Activated CD4-positive, alpha-beta T cell treated with anti-CD3 and anti-CD28 coated beads for 1 hour (primary cell): ENCODE data around the gene LSM14A.
"Not testable (repeated sequence)": the region's sequence is repeated elsewhere in the genome, so short reads cannot be mapped to it uniquely, and the experiment has no call there.

ENCODE experiments used
- DNase-seq: peaks from one replicate; pipeline ENCODE4 v3.0.0-alpha.2; 2020

The LSM14A gene

DNA sequence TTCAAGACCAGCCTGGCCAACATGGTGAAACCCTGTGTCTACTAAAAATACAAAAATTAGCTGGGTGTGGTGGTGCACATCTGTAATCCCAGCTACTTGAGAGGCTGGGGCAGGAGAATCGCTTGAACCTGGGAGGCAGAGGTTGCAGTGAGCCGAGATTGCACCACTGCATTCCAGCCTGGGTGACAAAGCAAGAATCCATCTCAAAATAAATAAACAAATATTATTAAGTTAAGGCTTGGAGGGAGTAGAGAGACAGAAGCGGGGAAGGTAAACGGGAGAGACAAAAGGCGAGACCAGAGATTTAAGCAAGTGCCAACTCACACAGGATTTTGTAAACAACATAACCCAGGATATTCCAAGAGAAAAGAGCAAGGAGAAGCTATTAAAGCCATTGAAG is 12.8 kb upstream of the LSM14A start:
- not testable (repeated sequence) for DNase-seq

DNA sequence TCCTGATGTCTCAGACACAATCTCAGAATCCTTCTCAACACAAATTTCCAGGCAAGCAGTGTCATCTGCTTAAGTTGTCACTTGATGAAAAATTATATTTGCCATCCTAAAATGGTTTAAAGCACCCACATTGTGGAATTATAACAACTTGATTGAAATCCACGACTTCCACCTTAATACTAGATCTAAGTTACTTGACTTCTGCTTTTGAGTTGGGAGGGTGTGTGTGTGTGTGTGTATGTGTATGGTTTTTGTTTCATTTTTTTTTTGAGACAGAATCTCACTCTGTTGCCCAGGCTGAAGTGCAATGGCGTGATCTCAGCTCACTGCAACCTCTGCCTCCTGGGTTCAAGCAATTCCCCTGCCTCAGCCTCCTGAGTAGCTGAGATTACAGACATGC is 10.4 kb upstream of the LSM14A start:
- DNase-seq: not testable (repeated sequence)

DNA sequence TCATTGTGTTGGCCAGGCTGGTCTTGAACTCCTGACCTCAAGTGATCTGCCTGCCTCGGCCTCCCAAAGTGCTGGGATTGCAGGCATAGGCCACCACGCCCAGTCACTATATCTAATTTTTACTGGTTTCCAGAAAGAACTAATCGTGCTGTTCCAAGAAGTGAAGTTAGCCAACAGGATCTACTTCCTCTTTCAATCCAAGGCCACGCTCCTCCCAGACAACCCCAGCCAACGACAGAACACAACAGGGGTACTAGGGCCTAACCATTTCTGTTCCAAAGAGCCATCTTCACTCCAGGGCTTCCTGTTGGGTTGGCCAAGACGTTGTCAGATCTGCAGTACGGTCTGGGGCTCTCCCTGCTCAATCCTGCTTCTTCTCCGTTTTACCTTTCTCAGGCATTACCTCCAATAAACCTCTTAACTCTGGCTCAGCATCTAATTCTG is 7.0 kb upstream of the LSM14A start:
- no peak for DNase-seq

DNA sequence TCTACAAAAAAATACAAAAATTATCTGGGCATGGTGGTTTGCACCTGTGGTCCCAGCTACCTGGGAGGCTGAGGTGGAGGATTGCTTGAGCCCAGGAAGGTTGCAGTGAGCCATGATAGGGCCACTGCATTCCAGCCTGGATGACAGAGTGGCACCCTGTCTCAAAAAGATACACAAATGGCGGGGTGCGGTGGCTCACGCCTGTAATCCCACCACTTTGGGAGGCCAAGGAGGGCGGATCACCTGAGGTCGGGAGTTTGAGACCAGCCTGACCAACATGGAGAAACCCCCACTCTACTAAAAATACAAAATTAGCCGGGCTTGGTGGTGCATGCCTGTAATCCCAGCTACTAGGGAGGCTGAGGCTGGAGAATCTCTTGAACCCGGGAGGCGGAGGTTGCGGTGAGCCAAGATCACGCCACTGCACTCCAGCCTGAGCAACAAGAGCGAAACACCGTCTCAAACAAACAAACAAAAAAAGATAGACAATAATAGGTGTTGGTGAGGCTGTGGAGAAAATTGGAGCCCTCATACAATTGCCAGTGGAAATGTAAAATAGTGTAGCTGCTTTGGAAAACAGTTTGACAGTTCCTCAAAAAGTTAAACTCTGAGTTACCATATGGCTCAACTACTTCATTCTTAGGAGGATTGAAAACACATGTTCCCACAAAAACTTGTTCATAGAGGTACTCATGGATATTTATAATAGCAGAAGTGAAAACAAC is 2.7 kb upstream of the LSM14A start:
- not testable (repeated sequence) for DNase-seq

DNA sequence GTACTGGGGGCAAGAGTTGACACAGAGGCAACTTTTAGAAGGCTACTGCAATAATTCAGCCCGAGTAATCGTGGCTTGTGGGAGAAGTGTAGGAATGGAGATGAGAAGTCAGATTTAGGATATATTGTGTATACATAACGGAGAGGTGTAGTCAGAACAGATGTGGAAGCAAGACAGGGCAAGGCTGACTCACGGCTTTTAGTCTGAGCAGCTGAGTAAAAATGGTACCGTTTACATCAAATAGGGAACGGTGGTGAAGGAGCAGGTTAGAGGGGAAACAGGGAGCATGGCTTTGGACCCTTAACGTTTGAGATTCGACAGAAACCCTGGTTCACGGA is 796 bp upstream of the LSM14A start:
- DNase-seq: no peak

DNA sequence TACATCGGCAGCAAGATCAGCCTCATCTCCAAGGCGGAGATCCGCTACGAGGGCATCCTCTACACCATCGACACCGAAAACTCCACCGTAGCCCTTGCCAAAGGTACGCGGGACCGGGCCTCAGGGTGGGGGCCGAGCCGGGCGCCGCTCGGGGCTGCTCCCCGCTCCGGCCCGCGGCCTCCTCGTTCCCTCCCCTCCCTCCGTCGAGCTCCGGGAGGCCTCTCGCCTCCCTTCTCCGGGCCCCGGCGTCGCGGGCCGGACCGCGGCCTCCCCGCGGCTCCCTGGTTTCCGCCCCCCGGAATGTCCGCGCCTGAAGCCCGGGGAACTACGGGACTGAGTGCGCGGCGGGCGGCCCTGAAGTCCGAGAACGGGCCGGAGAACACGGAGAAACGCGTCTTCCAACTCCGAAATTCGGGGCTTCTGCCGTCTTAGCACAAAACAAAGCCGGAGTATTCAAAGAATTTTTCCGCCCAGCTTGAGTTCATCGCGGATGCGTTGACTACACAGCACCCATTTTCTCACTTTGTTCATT is 423 bp downstream of the LSM14A start:
- no peak for DNase-seq

DNA sequence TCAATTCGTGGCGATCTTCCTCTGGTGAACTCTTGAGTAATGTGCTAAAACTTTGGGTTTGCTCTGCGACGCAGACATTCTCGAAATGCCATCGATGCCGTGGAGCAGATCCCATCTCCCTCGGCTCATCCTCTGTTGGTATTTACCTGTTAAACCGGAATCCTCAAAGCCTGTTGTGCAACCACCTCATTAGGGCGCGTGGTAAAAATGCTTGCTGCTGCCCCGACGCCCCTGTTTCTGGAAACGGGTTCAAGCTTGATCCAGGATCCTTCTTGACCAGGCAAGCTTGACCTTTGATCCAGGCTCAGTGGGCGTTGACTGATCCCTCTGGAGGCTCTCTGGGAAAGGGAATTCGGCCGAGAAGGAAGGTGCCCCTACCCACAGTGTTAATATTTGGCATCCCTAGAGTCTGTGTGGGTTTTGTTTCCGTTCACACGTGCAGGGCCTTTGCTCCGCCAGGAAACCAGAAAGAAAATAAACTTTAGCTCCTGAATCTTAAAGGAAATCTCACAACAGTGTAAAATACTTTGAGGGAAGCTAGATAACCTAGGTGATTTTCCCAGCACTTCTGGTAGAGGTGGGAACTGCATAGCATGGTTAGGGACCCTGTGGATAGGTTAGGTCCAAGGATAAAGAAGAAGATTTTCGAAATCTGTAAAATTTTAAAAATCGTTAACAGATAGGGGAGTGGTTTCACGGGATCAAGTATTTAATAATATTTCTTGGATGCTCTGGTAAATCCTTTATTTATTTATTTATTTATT is 1.1 kb downstream of the LSM14A start:
- no peak for DNase-seq

DNA sequence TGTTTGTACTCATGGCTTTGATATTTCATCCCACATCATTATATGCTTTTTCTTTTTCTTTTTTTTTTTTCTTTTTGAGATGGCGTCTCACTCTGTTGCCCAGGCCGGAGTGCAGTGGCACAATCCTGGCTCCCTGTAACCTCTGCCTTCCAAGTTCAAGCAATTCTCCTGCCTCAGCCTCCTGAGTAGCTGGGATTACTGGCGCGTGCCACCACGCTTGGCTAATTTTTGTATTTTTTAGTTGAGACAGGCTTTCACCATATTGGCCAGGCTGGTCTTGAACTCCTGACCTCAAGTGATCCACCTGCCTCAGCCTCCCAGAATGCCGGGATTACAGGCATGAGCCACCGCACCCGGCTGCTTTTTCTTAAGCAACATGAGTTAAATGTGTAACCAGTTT is 2.9 kb downstream of the LSM14A start:
- not testable (repeated sequence) for DNase-seq

DNA sequence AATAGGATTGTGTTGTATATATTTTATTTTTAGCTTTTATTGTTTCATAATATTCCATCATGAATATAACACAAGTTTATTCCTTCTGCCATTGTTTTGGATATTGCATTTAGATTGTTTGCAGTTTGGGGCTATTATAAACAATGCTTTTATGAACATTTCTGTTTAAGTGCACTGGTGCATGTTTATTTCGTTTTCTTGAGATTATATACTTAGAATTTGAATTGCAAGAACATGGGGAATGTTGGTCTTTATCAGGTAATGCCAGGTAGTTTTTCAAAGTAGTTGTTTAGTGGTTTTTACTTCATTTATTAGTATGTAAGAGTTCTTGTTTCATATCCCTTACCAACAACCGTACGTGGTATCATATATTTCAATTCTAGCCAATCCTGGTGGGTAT is 4.3 kb downstream of the LSM14A start:
- no peak for DNase-seq

DNA sequence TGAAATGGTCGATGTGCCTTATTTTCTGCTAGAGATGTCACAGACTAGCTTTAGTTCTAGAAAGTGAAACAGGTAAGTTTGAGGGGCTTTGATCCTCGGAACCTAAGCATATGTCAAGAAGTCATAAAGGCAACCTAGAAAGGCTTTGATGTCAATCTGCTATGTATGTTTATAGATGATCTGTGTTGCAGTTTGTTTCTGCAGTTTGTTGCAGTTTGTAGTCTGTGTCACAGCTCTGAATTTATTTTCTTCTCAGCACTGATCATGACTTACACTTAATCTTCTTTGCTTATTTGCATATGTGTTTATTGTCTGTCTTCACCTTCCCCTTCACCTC is 5.9 kb downstream of the LSM14A start:
- no peak for DNase-seq

DNA sequence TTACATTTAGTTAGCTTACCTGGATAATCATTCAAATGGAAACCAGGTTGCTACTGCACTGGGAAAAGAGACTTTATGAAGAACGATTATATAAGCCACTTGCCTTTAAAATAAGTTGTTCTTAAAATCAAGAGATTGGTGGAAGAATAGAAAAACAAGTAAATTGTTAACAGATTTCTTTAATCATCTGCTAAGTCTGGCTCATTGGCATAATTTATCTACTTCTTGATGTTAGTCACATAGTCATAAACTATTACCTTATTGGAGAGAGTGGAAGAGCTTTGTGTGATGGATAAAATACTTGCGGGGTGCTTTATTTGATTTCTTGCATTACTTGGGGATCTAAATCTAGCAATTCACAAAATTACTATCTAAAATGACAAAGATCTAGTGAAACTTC is 6.8 kb downstream of the LSM14A start:
- no peak for DNase-seq

DNA sequence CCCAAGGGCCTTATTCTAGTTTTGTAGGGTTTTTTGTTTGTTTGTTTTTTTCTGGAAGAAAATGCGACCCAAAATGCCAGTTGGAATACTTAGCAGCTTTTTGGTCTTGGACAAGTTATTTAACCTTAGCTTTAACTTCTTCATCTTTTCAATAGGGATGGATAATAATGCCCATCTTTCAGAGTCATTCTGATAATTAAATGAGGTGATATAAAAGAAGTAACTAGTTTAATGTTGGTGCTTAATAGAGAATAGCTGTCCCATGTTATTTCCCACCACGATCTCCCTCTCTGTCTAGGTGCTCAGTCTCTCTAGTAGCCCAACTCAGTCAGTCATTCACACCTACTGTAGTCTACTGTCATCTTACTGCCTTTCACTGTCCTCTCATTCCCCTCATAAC is 8.0 kb downstream of the LSM14A start:
- DNase-seq: no peak

DNA sequence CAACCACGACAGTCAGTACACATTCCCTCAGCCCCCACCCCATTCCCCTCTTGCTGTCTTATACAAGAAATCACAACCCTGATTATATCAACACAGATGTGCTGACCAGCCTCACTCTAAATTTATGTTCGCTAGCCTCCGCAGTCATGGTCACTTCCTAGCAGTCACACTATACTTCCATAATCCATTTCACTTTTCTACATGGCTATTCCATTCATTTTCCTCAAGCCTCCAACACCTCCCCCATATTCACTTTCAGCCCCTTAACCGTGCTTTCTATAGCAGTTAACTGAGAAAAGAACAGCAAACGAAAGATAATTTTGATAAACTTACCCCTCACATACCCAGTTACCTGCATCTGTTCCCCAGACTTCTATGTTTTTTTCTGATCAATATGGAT is 8.4 kb downstream of the LSM14A start:
- DNase-seq: no peak

DNA sequence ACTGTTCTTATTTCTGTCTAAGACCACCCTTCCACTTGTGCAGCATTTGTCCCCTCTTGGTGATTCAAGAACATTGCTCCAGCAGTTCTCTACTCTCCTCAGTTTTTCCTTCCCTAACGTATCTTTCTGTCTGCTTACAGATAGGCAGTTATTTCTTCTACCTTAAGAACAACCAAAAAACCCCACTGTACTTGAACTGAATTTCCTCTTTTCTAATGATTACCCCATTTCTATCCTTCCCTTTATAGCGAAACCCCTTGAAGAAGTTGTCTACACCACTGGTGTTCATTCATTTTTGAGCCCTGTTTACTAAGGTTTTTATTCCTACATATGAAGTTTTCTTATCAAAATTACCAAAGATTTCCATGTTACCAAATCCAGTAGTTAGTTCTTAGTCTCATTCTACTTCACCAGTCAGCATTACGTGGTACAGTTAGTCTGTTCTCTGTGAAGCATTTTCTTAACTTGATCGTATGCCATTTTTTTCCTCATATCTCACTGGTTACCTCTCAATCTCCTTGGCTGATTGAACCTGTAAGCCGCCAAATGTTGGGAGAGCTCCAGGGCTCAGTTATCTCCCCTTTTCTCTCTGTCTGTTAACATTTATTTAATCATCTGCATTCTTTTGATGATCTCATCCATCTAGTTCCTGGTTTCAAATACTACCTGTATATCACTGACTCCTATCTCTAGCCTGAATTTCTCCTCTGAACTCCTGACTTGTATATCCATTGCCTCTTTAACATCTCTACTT is 9.0 kb downstream of the LSM14A start:
- DNase-seq: no peak

DNA sequence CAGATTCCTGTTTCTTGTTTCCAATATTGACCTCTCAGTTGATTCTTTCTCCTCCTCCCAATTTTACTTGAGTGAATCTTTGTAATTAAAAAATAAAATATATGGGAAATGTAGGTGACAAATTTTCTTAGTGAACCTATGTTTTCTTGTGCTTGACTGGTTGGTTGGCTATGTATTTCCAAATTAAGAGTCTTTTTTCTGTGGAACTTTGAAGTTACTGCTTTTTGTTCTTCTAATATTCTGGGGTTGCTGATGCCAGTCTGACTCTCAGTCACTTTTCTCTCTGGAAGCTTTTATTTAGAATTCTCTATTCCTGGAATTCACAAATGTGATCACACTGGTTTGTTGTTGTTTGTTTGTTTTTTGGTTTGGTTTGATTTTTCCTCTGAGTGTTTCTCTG is 9.8 kb downstream of the LSM14A start:
- no peak for DNase-seq

DNA sequence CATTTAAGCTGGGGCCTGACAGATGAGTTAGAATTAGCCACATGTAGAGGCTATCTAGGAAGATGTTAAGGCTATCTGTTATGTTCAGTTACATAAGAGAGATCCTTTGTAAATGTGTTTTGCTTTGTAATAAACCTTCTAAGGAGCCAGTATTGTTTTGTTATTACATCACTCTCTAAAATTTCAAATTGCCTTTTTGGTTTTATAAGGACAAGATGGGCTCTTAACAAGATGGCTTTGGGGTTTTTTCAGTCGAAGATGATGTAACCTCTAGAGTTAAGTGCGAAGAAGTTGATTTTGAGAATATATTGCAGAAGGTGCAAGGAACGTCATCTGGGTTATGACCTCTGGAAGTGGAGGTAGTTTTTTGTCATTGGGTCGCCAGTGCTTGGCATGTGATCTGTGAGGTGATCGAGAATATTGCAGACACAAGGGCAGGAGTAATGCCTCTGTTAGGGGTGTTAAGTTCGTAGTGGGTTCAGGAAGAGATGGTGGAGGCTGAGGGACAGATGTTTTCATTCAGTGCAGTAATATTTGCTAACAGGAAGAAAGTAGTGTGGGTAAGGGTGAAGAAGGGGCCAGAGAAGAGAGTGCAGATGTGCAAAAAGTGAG is 12.7 kb downstream of the LSM14A start:
- DNase-seq: no peak

DNA sequence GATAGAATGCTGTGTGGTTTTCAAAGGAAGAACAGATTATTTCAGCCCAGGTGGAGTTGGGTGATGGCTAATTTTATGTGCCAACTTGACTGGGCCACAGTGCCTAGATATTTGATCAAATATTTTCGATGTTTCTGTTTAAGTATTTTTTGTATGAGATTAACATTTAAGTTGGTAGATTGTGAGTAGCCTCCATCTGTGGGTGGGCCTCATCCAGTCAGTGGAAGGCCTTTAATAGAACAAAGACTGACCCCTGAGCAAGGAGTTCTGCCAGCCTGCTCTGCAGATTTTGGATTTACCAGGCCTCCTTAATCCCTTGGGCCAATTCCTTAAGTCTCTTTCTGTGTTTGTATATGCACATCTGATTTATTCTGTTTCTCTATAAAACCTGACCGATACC is 13.9 kb downstream of the LSM14A start:
- no peak for DNase-seq

DNA sequence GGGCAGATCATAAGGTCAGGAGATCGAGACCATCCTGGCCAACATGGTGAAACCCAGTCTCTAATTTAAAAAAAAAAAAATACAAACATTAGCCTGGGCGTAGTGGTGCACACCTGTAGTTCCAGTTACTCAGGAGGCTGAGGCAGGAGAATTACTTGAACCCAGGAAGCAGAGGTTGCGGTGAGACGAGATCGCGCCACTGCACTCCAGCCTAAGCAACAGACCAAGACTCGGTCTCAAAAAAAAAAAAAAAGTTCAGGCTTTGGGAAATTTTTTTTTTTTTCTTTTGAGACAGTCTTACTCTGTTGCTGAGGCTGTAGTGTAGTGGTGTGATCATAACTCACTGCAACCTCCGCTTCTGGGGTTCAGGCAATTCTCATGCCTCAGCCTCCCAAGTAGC is 14.7 kb downstream of the LSM14A start:
- no peak for DNase-seq

DNA sequence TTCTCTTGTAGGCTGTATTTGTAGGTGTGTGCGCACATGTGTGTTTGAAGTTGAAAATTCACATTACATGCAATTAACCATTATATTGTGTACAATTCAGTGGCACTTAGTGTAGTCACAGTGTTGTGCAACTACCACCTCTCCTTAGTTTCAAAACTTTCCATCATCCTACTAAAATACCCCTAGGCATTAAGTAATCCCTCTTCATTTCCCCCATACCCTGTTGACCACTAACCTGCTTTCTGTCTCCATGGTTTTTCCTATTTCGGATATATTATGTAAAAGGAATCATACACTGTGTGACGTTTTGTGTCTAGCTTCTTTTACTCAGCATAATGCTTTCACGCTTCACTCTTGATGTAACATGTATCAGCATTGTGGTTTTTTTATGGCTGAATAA is 16.1 kb downstream of the LSM14A start:
- DNase-seq: no peak

DNA sequence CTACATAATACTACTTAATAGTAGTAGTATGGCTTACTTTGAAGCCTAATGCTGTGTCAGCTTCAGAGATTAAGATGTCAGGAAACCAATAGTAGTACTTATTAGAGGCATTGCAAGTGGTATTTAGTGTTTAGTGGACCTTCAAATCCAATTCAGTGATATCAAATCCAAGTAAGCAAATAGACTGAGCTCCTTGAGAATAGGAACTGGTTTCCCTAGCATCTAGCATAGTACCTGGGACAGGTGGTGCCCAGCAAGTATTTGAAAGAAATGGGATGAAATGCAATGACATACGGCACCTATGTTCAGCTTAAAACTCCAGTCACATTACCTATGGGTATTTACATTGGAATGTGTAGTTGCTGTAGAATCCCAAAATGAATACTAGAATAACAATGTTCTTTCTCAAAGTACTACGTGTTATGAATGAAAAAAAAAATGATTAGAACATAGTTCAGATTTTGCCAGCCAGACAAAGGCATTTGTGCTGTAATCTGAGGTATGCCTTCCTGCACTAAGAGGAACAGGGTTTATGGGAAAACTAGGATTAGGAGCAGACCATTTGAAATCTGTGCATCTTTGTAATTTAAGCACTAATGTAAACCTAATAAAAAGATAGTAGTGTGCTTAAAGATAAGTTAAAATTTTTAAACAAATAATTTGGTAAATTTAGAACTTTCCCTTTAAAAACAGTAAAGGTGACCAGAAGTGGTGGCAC is 17.1 kb downstream of the LSM14A start:
- DNase-seq: no peak

DNA sequence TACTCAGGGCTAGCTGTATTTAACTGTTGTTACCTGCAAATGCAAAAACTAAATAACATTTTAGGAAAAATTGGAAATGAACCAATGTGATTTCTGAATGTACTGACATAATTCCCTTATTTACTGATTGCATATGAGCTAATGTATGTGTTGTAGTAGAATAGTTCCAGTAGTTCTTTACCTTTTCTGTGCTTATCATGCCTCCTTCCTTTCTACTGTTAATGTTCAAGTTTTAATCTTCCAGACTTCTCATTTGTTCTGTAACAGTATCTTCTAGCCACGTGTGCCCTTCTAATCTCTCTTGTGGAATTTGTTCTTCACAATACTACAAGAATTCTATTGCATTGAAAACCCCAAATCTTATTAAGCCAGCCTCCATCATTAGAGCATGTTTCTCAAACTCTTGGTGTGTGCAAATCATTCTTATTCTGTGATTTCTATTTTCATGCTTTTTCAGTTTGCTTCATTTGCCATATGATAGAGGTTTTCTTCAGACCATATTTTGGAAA is 17.7 kb downstream of the LSM14A start:
- DNase-seq: no peak

DNA sequence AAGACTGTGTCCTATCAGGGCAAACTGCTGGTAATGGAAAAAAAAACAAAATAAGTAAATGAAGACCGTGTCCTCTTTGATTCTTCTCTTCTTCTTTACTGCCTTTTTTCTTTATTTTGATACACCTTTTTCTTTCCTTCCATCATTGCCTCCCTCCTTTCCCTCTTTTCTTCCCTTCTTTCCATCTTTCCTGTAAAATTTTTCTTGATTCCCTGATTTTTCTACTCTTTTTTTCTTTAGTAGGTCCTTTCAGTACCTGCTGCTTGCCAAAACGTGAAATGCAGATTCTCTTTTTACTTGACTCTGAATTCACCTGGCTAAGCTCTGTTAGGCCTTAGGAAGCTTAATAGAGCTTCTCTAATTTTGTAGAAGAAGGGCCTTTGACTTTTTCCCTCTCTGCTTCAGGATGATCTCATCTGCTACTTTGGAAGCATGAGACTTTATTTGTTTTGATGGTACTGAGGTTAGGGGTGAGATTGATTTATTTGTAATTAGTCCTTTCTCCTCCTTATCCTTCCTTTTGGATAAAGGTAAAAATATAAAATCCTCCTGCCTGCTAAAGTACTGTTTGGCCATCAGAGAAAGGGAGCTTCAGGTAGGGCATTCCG is 19.2 kb downstream of the LSM14A start:
- DNase-seq: no peak
